GM12874 (cell line): ENCODE data around the gene GRIK3.

Experiments used
- TF ChIP-seq, protein P1 (sequence below): IDR thresholded peaks from 2 replicates; pipeline ENCODE4 v1.5.1; 2011; ENCODE audit warnings: low read depth, mild to moderate bottlenecking, control low read depth, low read length, moderate library complexity; ENCODE audit not compliant: insufficient read depth

GRIK3 gene

DNA sequence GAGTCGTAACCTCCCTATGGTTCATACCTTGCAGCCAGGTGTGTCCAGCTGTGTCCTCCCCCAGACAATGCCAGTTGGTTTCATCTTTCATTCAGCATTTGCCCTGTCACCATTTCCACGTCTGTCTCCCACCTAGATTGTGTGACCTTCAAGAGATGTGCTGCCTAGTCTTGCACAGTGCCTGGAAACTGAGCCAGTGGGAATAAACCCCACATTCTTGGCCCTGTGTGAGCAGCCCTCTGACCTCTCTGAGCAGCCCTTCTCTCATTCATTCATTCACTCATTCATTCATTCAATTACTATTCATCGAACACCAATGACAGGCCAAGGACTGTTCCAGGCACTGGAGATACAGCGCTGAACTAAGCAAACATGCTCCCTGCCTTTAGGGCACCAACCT is 115.7 kb downstream of the GRIK3 start:
- TF ChIP-seq, protein P1, sequence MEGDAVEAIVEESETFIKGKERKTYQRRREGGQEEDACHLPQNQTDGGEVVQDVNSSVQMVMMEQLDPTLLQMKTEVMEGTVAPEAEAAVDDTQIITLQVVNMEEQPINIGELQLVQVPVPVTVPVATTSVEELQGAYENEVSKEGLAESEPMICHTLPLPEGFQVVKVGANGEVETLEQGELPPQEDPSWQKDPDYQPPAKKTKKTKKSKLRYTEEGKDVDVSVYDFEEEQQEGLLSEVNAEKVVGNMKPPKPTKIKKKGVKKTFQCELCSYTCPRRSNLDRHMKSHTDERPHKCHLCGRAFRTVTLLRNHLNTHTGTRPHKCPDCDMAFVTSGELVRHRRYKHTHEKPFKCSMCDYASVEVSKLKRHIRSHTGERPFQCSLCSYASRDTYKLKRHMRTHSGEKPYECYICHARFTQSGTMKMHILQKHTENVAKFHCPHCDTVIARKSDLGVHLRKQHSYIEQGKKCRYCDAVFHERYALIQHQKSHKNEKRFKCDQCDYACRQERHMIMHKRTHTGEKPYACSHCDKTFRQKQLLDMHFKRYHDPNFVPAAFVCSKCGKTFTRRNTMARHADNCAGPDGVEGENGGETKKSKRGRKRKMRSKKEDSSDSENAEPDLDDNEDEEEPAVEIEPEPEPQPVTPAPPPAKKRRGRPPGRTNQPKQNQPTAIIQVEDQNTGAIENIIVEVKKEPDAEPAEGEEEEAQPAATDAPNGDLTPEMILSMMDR, result no peak

DNA sequence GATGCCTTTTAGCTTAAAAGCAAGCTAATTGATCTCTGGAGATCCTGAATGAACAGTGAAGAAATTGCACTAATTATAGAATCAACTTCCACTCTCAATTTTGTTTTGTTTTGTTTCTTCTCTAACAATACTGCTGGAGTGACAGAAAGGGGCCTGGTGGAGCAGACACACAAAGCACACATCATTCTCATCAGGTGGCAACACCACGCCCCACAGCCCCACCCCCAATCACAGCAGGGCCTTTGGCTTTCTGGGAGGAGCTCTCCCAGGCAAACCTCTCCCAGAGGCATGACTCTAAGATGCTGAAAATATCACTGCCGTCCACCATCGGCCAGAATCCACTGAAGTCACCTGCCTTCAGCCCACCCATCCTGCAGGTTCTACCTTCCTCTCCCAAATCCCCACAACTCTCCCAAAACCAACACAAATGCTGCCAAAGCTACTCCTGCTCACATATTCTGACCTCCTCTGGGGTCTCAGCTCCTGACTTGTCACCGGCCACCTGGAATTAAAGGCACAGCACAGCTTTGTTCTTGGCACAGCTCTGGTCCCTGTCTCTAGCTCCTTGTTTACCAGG is 120.7 kb downstream of the GRIK3 start:
- TF ChIP-seq, protein P1, result no peak

DNA sequence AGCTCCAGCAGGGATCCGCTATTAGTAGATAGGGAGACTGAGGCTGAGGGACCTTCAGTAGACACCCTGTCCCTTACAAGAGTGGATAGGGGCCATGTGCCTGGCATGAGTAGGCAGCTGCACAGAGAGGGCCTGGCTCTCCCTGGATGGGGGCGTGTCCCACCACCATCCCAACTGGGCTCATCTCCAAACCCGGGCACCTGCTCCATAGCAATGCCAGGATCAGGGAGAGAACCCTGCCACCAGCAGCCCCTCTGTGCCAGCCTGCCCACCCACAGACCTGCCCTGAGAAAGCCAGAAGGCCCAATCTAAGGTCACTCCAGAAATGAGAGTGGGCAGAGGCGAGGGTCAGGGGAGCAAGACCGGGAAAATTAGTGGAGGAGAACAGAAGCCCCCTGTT is 121.3 kb downstream of the GRIK3 start:
- TF ChIP-seq, protein P1, result no peak

DNA sequence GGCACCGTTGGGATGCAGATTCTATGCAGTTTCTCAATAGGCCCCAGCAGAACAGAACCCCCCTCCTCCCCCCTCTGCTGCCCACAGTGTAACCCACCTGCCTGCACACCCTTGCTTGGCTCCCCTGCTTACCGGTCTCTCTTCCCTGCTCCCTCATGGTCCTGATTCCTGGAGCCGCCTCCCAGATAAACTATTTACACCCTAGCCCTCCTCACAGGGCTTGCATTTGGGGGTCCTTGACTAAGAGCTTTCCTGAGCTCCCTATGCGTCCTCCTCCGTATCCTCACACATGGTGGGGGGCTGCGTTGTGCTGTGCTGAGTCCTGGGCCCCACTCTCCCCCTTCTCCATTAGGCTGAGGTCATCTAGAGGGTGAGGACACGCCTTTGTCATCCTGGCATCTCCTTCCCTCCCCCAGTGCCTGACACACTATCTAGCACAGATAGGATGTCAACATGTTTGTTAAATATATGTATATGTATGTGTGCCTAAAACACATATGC is 121.9 kb downstream of the GRIK3 start:
- TF ChIP-seq, protein P1, result no peak

DNA sequence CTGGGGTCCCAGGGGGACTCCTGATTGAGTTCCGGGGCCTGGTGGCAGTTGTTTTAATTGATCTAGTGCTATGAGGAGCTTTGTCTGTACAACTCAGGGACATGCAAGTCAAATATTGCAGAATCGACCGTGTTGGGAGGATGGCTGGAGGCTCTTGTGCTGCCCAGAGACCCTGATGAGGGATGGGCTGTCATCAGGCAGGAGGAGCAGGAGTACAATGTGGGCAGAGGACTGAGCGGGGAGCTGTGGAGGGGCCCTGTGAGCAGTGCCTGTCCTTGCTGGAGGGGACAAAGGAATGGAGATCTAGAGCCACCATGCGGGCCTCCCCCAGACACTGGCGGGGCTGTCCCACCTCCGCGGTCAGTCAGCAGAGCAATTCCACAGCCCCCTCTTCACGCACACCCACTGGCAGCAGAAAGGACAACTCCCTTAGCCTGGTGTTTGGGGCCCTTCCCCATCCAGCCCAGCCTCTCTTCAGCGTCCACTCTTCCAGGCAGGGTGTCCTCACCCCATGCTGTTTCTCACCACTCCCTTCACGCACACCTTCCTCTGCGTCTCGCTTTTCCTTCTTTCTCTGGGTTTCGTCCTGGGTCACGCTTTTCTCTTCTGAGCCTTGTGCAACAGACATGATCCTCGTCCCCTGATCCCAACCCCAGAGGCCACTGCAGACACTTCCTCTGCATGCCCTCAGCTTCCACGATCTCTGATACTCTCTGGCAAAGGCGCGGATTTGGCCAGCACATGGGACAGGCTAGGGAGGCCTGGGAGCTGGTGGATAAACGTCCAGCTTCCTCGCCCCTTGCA is 122.6 kb downstream of the GRIK3 start:
- TF ChIP-seq, protein P1, result no peak

DNA sequence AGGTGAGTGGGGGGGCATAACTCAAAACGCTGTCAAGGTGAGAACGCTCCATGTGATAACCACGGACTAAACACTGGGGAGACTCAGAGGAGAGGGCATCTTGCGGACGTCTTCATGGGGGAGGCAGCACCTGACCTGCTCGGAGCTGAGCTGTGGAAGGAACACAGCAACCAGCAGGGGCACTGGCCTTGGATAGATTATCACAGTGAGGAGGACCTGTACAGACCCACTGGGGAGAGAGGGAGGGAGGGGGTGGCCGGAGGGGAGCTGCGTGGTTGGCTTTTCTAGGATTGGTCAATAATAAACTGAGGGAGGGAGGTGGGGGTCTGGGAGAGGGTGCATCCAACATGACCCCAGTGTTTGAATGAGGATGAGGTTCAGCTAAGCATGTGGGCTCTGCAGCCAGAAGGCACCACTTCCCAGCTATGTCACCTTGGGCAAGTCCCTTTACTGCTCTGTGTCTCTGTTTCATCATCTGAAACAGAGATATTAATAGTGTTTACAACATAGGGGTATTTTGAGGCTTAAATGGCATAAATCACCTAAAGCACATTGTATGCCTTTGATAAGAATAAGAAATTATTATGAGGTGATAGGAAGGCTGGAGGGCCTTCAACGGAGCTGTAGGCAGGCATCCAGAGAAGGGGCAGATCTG is 123.3 kb downstream of the GRIK3 start:
- TF ChIP-seq, protein P1, result no peak

DNA sequence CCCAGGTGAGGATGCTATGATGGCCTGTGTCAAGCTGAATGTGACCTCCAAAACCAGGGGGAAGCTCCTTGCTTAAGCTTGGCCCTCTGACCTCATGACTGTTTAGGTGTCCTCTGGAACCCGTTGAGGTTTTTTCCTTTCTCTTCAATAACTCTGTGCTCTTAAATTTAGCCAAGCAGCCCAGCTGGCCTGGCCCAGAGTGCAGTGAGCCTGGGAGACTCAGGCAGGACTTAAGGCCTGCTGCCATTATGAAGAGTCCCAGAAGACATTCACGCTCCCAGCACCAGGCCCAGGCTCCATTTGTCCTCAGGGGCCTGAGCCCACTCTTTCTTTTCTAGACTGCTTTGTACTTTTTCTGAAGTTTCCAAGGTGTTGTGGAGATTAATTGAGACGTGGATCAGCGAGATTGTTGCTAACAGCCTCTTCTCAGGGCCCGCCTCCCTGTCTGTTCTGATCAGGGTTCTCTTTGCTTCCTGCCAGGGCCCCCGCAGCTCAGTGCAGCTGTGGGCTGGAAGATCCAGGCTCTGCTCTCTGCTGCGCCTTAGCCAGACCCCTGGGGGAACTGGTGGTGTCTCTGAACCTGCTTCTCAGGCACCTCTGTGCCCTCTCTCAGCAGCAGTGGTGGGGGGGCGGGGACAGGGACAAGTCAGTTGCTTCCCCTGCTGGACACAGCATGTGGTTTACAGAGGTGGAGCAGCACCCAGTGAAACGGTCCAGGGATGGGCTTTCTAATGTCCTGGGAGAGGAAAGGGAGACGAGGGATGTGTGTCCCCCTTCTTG is 124.2 kb downstream of the GRIK3 start:
- TF ChIP-seq, protein P1, result no peak
